Lower leg skin (tissue), 4 donors: ENCODE measurements around the gene GLT1D1. TPM values are rescaled to one million over a fixed set of nuclear protein-coding genes. Genes with fewer than 3 reads are reported as not detected.

Source experiments
- DNase-seq, 2 donors: peaks; one replicate each; pipeline ENCODE4 v3.0.0-alpha.2; 2019; ENCODE audit warnings: low spot score in 2 of 2
- H3K4me3 ChIP-seq: fragments of 200-600 bp; sonication (generic); 2 replicates; pipeline ENCODE4 v1.5.1; 2017; ENCODE audit warnings: mild to moderate bottlenecking, low read depth; ENCODE audit not compliant: poor library complexity, severe bottlenecking
- CTCF ChIP-seq, 3 donors: fragments of 450-650 bp; IDR thresholded peaks; one replicate each; pipeline ENCODE4 v1.5.1; 2016; ENCODE audit warnings: antibody characterized with exemption in 3 of 3, mild to moderate bottlenecking in 3 of 3, moderate library complexity in 2 of 3
- POLR2A ChIP-seq, 2 donors: fragments of 450-650 bp; IDR thresholded peaks; one replicate each; pipeline ENCODE4 v1.6.1; 2016 to 2017; ENCODE audit warnings: antibody characterized with exemption in 2 of 2, mild to moderate bottlenecking in 1 of 2, moderate library complexity in 1 of 2
- WGBS, 2 donors: methylation state at CpG; one replicate each; pipeline ENCODE4 v1.1.5; 2018; 5-methylcytosine and 5-hydroxymethylcytosine counted together
- intact Hi-C: fragments of 100-400 bp; cut with DNase I; formaldehyde crosslinking; loops from one replicate; pipeline ENCODE4 v1.15.0; 2023; ENCODE audit warnings: low total_unique reads
- total RNA-seq, 4 donors: library from RNA; depleted of rRNA; stranded (reverse); fragments of >200 nt; gene quantifications; one replicate each; pipeline ENCODE4 v1.1.0, GENCODE V29; 2016

The GLT1D1 gene
- total RNA-seq, 4 donors from 2014 or later = 1.5 to 2.2 (median 1.9) TPM

- WGBS, 2 donors = 43 to 47% methylated on average over 11 of the region's 11 CpGs
- TF ChIP-seq CTCF (IDR thresholded peaks at IDR 0.05) = no peak
- TF ChIP-seq POLR2A (IDR thresholded peaks at IDR 0.05) = no peak
- DNase-seq = peak in 1 of 2 donors; percentile 42
- H3K4me3 ChIP-seq = no peak overlapping the region
- intact Hi-C loops = no loop called here
Observed at GRCh38 chr12:128863957-128864356, 10.7 kb downstream of the GLT1D1 start.

- no peak overlapping the region for H3K4me3 ChIP-seq
Observed at GRCh38 chr12:128864516-128865186, 11.4 kb downstream of the GLT1D1 start.

GRCh38 chr12:128867466-128867865 lies 14.2 kb downstream of the GLT1D1 start:
- peak in 1 of 2 donors; percentile 77 for DNase-seq
- intact Hi-C loops = no loop called here
- WGBS, 2 donors = 84 to 85% methylated on average over 13 of the region's 13 CpGs

More at GRCh38 chr12:128864516-128865186, 11.4 kb downstream of the GLT1D1 start:
- peak in 1 of 2 donors; percentile 57 for DNase-seq
- 56 to 65% methylated on average over 9 of the region's 9 CpGs for WGBS, 2 donors
- TF ChIP-seq CTCF (IDR thresholded peaks at IDR 0.05) (no peak), POLR2A (IDR thresholded peaks at IDR 0.05) (no peak)
- intact Hi-C loops = no loop called here

GRCh38 chr12:128871516-128871892 lies 18.2 kb downstream of the GLT1D1 start:
- no peak for TF ChIP-seq POLR2A (IDR thresholded peaks at IDR 0.05)
- TF ChIP-seq CTCF (IDR thresholded peaks at IDR 0.05) = no peak
- H3K4me3 ChIP-seq = no peak overlapping the region
- WGBS, 2 donors = 61 to 79% methylated on average over 2 of the region's 2 CpGs
- DNase-seq = no peak
- intact Hi-C loops = no loop called here

More at GRCh38 chr12:128867466-128867865, 14.2 kb downstream of the GLT1D1 start:
- TF ChIP-seq CTCF (IDR thresholded peaks at IDR 0.05) = no peak
- no peak for TF ChIP-seq POLR2A (IDR thresholded peaks at IDR 0.05)
- H3K4me3 ChIP-seq = no peak overlapping the region

- intact Hi-C loops = no loop called here
- H3K4me3 ChIP-seq = no peak overlapping the region
- TF ChIP-seq POLR2A (IDR thresholded peaks at IDR 0.05) (no peak), CTCF (IDR thresholded peaks at IDR 0.05) (no peak)
- peak in 1 of 2 donors; percentile 60 for DNase-seq
- WGBS, 2 donors = 80 to 90% methylated on average over 5 of the region's 5 CpGs
Observed at GRCh38 chr12:128872303-128872702, 19.0 kb downstream of the GLT1D1 start.

GRCh38 chr12:128876559-128876958 lies 23.3 kb downstream of the GLT1D1 start:
- no peak for DNase-seq
- TF ChIP-seq CTCF (IDR thresholded peaks at IDR 0.05) (no peak), POLR2A (IDR thresholded peaks at IDR 0.05) (no peak)
- 74 to 76% methylated on average over 2 of the region's 2 CpGs for WGBS, 2 donors
- H3K4me3 ChIP-seq = no peak overlapping the region
- intact Hi-C loops = no loop called here
